Fibroblast of skin of right quadriceps (primary cell): ENCODE data around the gene RNF183.

Experiments used
- DNase-seq: peaks from one replicate; pipeline ENCODE4 v3.0.0-alpha.2; 2013

Gene RNF183, protein sequence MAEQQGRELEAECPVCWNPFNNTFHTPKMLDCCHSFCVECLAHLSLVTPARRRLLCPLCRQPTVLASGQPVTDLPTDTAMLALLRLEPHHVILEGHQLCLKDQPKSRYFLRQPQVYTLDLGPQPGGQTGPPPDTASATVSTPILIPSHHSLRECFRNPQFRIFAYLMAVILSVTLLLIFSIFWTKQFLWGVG

DNA sequence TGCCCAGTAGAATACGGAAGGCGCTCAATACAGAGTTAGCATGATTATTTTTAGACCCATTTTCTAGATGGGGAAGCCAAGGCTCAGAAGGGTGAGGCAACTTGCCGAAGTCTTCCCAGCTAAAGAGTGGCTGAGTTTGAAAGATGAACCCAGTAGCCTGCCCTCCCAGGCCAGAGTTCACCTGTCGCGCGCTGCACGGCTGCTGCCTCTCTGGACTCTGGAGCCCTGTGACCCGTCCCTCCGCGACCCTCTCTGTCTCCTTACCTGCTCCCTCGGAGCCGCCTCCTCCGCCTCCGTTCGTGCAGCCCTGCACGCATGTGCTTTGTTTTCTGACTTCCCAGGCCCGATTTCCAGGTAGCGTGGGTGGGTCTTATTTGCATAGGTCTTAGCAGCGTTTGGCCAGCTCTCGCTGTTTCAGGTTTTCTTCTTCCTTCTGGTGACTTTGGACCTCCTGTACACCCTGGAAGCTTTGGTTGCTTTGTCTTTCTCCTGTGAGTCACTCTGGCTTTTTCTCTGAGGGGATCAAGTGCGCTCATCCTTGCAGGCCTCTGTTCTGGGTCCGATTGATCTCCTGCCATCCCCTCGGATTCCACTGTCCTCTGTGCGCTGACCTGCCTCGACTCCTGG lies at the start of gene RNF183:
Gene RNF183 (minus strand): TSS at position 585 of the 627 bp plus-strand sequence. CDS start 5,192 bp downstream, outside the sequence.
- no peak for DNase-seq

DNA sequence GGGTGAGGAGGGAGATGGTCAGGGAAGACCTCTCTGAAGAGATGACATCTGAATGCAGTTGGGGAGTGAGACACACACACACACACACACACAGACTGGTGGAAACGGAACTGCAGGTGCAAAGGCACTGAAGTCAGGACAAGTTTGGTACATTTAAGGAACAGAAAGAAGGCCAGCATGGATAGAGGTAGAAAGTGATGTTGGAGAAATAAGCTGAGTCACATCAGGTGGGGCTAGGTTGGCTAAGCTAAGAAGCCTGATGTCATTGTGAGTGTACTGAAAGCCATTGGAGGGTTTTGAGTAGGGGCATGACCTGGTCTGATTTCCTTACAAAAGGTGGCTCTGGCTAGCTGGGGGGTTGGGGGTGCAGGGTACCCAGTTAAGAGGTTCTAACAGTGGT lies 49.2 kb upstream of the RNF183 start:
- DNase-seq = no peak

DNA sequence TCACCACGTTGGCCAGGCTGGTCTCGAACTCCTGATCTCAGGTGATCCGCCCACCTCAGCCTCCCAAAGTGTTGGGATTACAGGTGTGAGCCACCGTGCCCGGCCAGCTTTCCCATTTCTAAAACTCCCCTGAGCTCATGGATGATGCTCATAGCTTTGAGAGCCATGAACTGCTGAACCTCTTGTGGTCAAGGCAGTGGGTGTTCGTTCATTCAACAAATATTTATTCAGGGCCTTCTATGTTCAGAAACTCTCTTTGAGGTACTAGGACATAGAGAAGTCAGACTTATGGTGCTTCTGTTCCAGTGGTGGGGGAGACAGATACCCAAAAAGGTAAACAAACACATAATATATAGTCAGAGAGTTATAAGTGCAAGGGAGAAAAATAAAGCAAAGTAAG lies 48.8 kb upstream of the RNF183 start:
- no peak for DNase-seq

DNA sequence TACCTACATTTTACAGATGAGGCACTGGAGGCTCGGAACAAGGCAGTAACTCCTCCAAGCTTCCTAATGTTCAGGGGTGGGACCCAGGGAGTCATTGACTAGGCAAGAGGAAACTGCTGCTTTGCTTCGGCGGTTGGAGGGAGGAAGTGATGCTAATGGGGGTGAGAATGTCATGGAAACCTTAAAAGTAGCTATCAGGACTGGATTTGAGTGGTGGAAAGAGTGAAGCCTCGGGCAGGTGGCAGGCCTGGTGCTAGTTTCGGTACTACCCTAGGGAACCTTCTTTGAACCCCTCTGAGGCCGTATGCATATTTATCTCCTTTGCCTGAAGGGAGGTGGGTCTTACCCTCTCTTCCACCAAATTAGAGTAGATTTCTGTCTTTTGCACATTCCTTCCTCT lies 47.8 kb upstream of the RNF183 start:
- DNase-seq = no peak

DNA sequence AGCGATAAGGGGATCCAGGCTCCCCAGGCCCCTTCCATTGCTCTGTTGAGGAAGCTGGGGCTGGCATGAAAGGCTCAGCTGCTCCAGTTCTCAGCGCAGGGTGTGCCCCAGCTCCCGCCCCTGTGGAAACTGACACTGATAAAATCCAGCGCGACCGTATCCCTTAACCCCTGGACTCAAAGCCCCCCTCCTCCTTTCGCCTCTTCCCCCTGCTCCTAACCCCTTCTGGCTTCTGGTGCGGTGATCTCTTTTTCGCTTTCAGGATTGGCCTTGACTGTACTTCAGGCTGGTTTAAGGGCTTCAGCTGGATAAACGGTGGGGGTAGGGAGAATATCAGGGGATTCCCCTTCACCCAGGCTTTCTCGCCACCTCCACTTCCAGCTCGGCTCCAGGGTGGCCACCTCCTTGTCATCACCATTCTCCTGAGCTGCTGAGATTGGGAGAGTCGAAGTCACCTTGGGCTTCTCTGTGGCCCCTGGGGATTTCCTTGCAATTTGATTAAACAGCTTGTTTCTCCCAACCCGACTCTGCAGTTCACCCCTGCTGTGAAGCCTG lies 47.0 kb upstream of the RNF183 start:
- DNase-seq = no peak

DNA sequence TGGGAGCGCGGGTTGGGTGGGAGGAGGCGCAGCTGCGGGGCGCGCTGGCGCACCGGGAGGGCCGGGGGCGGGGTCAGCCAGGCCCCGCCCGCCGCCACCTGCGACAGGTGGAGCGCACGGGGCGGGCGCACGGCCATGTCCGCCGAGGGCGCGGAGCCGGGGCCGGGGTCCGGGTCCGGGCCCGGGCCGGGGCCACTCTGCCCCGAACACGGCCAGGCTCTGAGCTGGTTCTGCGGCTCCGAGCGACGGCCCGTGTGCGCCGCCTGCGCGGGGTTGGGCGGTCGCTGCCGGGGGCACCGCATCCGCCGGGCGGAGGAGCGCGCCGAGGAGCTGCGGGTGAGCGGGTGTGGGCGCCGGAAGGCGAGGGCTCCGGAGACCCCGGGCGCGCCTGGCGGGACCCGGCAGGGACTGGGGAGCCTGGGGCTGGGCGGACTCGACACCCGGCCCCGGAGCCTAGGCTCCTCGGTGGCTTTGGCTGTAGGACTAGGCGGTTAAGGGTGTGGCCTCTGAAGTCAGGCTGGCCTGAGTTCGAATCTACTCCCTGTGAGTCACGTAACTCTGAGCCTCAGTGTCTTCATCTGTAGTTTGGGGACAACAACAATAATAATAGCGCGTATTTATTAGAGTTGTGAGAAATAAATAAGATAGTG lies 46.4 kb upstream of the RNF183 start, which contains the start of gene BSPRY:
Gene BSPRY (plus strand): TSS at position 97 of the 650 bp plus-strand sequence. CDS start 39 bp downstream, at position 136.
- no peak for DNase-seq

DNA sequence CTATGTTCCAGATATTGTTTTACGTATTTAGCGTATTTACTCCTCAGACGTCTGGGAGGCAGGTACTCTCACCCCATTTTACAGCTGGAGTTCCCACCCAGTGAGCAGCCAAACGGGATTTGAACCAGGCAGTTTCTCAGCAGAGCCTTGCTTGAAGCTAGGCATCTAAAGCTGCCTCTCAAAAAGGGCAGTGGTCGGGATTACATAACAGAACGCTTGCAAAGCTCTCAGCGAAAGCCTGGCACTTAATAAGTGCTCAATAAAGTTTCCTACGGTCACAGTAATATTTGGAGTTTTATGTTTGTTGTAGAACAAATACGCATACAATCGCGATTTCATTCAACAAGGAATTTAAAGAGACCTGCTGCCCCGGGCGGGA lies 45.9 kb upstream of the RNF183 start:
- no peak for DNase-seq

DNA sequence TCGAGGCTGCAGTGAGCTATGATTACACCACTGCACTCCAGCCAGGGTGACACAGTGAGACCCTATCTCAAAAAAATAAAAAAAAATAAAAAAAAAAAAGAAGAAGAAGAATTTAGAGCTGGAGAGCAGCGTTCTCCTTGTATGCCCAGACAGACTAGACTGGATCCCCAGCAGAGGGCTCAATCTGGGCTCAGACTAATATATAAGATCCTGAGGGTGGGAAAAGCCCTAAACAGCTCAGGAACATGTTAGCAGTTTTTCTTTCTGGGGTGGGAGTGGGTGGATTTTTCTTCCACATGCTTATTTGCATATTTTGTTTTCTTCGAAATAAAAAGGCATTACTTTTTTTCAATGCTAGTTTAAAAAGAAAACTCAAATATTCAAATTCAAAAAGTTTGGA lies 45.3 kb upstream of the RNF183 start:
- no peak for DNase-seq

DNA sequence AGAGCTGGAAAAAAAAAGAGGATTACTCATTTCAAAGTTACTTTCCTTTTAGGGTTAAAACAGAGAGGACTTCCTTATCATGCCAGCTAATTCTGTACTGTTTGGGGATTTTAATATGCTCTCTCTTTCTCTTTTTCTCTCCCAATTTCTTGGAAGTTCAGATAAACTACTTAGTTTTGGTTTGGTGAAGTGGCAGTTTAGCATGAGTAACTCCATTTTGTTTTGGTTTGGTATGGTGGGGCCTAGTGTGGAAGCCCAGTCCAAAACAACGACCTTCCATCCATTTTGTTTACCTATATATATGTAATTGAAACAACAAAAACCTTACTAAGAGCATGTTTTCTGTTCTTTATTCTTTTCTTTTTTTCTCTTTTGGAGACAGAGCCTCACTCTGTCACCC lies 42.5 kb upstream of the RNF183 start:
- no peak for DNase-seq

DNA sequence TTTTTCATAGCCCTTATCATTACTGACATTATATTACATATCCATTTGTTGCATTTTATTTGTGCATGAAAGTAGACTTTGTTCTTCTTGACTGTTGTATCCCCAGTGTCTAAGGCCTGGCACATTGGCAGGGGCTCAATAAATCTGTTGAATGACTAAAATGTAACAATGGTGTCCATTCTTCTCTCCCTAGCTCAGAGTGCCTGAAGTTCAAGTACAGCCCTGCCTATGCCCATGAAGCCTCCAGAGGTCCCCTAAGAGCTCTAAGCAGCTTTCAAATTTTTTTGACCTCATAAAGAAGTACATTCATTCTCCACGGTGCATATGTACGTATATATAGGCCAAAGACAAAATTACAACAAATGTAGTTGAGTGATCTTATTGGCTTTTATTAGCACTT lies 42.0 kb upstream of the RNF183 start:
- no peak for DNase-seq

DNA sequence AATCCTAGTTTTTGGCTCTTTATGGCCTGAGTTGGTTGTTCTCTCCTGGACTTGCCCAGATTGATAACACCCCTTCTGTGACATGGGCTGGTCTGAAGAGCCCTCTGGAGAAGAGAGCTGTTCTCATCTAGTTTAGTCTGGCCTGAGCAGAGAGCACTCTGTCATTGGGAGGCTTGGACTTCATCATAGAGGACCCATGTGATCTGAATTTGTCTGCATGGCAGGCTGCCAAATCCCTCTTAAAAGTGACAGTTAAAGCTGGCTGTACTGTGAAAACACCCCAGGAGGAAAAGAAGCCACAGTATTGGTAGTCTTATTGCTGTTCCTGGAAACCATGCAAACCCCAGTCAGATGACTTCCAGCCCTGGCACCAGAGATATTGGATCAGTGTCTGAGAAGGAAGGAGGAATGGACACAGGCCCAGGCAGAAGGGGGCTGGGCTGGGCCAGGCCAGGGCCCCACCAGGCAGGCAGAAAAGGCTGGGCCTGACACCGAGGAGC lies 40.6 kb upstream of the RNF183 start:
- DNase-seq = peak; percentile 38

DNA sequence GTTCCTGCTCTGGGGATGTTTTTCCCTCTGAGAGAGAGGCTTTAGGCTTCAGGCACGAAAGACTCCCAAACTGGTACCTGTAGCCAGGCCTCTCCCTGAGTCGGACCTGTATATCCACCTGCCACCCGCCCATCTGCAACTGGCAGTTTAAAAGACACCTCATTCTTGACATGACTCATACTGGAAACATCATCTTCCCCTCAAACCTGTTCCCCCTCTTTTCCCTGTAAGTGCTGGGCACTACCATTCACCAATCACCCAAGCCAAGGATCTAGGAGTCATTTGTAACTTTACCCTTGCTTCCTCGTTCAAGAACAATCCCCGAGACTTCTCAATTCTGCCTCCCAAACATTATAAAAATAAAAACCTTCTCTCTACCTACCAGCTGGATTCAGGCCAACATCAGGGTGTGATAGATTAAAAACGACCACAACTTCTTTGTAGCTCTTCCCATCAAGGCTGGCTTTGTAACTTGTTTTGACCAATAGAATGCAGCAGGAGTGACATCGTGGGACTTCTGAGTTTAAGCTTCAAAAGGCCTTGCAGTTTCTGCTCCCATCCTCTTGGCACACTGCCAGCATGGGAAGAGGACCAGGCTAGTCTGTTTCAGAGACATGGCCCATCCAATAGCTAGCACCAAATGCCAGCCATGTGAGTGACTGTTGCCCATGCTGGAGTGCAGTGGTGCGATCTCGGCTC lies 38.7 kb upstream of the RNF183 start:
- no peak for DNase-seq

DNA sequence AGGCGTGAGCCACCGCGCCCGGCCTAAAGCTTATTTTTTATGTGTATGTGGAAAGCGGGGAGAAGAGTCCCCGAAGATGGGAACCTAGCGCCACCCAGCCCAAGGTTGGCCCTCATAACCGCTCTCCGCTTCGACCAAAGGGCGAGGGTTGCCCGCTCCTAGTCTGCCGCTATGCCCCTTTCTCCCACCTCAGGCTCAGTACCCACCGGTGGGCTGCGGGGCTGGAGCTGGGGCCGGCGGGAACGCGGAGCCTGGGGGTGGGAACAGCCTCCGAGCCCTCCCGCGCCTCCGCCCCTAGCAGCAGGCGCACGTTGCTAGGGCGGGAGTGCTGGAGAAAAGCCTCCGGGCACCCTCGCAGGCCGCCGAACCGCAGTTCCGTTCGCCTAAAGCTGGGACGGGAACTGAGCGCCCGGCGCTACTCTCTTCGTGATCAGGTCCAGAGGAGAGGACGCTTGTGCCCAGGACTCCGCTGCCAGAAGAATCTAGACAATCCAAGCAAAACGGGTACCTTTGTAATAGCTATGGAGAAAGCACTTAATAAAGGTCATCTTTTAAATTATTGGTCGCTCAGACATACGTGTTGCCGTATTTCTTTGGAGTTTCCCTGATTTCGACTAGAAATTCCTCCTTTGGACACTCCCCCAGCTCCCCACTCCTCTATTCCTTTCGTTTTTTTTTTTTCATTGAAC lies 37.0 kb upstream of the RNF183 start, which contains the start of gene WDR31:
Gene WDR31 (minus strand): TSS at position 265 of the 689 bp plus-strand sequence. CDS start 8,253 bp downstream, outside the sequence.
- DNase-seq = peak; percentile 89

DNA sequence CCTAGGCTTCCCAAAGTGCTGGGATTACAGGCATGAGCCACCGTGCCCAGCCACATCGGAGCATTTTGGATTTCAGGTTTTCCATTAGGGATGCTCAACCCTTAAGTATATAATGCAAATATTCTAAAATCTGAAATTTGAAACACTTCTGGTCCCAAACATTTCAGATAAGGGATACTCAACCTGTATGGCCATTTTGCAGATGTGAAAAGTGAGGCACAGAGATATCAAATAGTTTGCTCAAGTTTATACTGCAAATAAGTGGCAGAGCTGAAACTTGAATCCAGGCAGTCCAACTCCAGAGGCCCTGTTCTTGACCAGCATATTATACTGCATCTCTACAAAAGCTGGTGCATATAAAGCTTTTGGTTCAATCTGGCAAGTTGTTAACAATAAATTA lies 34.5 kb upstream of the RNF183 start:
- DNase-seq = no peak

DNA sequence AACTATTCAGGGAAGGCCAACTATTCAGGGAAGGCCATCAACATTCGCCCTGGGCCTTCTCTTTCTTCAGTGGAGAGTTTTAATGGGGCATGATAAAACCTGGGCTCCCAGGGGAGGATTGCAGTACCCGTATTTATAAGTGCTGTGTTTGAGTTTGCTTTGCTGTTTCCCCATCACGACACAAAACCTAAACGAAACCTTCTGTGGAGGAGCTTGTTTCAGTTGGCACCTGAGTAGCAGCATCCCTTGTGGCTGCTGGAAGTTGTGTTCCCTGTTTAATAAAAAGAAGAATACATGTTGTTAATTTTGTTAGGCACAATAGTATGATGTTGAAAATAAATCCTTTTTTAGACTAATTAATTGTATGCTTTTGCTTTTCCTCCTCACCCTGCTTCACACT lies 28.6 kb upstream of the RNF183 start:
- no peak for DNase-seq

DNA sequence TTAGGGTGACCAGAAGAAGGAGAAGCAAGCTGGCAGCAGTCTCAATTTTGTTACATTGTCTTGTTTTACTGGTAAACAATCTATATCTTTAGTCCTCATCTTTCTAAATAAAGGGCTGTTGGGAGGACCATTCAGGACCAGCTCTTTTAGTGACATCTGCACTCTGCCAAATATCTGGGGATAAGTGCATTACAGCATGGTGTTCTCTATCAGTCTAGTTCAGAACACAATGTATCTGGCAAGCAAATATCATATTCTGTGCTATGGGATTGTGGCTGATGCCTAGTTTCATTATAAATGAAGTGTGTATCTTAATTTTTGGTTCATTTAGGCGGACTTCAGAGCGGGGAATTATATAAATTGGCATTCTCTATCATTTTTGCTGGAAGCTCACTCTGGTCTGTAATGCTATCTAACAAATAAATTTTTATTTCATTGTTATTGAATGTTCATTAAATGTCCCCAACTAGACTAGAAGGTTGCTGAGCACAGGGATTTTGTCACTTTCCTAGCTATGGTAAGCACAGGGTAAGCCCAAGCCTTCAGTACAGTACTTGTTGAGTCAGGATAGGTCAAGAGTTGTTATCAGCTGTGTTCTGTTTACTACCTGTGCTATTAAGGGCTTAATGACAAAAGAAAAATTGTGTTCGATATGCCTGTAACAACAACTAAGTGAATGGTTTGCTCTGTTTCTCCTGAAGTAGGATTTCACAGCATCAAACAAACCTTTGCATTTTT lies 25.0 kb upstream of the RNF183 start:
- DNase-seq = no peak

DNA sequence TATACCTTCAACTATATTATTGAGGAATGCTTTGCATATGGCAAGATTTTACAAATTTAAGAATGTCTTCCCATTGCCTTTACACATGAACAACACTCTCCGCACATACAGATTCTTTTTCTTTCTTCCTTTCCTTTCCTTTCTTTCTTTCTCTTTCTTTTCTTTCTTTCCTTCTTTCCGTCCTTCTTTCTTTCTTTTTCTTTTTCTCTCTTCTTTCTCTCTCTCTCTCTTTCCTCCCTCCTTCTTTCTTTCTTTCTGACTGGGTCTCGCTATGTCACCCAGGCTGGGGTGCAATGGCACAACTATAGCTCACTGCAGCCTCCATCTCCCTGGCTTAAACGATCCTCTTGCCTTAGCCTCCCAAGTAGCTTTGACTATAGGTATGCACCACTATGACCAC lies 23.1 kb upstream of the RNF183 start:
- DNase-seq = no peak

DNA sequence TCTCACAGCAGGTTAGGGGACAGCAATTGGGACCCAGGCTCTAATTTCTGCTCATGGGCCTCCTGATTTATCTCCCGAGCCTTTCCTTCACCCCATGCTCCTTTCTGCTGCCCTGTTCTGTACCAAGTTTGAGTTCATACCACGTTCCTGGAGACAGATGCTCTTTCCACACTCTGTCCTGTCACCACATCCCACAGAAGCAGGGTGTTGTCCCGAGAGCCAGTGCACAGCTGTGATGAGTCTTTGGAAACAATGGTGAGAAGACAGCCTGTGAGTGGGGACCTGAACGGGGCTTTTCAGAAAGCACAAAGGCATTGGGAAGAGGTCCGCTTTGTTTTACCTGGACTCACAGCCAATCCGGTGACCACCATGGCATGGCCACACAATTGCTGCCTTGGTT lies 19.5 kb upstream of the RNF183 start:
- no peak for DNase-seq

DNA sequence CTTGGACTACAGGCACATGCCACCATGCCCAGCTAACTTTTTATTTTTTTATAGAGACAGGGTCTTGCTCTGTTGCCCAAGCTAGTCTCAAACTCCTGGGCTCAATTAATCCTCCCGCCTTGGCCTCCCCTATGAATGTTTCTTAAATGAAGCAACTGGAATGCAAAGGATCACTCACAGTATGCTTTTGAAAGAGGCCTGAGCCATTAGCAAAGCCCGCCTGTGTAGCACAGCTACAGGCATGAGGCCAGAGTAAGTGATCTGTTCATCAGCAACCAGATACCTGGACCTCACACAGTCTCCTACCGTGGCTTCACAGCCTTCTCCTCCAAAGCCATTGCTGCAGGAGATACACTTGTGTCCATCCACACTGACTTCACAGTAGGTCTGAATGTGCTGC lies 16.9 kb upstream of the RNF183 start:
- no peak for DNase-seq

DNA sequence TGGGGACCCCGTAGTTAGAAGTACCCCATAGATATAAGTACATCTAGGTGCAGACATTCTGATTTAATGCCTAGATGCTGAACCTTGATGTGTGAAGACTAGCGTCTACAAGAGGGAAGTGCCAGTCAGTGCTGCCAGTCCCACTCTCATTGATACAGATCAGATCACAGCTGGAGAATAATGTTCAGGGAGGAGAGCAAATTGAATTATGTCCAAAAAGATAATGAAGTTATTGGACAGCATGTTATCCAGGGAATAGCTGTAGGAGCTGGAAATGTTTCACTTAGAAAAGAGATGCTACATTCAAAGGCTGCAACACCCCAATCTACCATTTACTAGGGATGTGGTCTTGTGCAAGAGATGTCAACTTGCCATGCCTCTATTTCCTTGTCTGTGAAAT lies 15.9 kb upstream of the RNF183 start:
- DNase-seq = no peak

DNA sequence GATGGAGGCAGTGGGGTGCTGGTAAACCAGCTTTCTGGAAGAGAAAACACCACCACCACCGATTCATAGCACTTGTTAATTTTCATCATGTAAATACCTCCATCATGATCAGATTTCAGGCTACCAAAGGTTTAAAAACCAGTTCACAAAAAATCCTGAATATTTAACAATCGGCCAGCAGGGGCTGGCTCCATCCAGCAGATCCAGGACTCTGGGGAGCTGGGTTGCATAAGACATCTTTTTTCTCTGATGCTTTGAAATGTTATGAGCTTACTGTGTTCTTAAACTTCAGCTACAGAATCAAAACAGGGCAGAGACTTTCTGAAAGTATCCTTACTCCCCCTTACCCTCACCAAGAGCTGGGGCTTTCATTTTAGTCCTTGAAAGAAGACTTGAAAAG lies 14.6 kb upstream of the RNF183 start:
- no peak for DNase-seq

DNA sequence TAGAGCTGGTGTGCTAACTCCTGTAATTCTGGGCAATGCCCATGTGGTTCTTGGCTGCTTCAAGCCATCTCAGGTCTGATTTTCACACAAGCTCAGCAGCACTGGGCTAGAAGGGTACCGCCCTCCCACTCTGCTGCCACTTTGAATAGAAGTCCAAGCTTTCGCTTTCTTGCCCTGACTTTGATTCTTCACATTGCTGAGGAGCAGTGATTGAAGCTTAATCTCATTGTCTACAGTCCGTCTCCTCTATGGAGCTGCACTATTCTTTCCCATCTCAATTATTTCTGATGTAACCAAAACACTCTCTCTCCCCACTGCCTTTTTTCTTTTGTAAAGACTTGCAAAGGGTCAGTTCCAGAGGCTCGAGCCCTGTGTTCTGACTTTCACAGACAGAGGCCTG lies 12.9 kb upstream of the RNF183 start:
- no peak for DNase-seq
